ENCODE data around the gene KLHL15.
"Not testable (repeated sequence)": the region's sequence is repeated elsewhere in the genome, so short reads cannot be mapped to it uniquely, and the experiment has no call there.

KLHL15 gene

DNA sequence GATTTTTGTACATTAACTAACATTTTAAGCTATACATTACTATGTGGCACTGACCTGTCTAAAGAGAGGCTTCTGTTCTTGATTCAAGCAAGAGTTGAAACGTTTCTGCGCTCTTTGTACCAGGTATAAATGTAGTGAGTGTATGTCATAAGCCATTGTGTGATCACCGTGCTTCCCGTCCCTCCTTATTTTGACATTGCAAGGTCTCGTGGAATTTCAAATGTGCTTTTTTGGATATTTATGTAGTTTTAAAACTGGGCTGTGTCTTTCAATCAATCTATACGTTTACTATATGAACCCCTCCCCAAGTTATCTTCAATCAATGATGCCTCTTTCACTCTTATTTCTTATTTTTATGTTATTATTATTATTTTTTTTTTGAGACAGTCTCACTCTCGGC, at the start of gene KLHL15:
TSS of gene KLHL15 (minus strand) at position 101 of the 400 bp plus-strand sequence. CDS start 20,493 bp downstream, outside the sequence.
- DNase-seq: no peak

GRCh38 chrX:24069877-24070276, 42.9 kb upstream of the KLHL15 start:
- no peak for DNase-seq

GRCh38 chrX:24063488-24063887, 36.5 kb upstream of the KLHL15 start:
- no peak for DNase-seq

DNA sequence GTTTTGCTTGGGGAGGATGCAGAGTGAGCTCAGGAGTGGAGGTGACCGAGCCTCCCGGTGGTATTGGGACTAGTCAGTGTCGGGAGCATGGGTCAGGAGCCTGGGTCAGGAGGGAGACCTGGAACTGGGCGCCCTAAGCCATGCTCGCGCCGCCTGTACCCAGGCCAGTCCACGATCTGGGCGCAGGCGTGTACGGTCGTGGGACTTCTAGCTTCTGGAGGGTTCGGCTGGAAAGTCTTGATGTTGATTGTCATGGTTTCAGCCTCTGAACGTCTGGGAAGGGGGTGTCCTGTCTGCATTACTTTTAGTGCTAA, 28.0 kb upstream of the KLHL15 start:
- no peak for DNase-seq

DNA sequence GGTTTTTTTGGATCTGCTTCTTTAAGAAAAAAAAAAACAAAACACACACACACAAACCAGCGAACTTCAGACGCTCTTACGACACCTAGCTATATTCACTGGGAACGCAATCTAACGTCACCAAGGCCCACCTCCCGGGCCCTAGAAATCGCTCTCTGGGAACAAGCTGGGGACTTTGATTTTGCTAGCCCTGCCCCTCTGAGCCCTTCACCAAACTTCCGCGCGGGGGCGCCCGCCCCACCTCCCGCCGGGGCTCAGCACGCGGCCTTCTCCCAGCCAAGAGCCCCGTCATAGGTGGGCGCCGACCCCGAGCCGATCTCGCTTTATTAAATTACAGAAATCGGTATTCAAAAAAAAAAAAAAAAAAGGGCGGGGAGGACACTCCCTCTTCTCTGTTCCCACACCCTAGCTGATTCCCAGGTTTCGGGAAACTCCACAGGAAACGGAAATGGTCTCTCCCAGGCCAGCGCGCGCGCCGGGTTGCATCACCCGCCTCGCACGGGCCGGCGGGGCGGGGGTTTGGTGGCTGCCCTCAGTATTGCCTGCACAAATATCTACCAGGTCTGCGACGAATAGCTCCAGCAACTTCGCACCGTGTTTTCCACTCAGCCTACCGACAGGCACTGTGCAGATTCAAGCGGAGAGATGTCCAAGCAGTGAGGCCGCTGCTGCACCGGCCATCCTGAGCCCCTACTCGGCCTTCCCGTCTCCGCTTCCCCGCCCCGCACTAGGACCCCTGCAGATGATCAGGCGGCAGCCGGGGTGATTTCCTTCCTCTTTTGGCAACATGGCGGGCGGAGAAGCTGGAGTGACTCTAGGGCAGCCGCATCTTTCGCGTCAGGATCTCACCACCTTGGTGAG, 27.4 kb upstream of the KLHL15 start, which contains the start of gene EIF2S3:
TSS of gene EIF2S3 (plus strand) at position 775 of the 861 bp plus-strand sequence. CDS start at position 788, 13 bp downstream.
- peak; percentile 69 for DNase-seq

DNA sequence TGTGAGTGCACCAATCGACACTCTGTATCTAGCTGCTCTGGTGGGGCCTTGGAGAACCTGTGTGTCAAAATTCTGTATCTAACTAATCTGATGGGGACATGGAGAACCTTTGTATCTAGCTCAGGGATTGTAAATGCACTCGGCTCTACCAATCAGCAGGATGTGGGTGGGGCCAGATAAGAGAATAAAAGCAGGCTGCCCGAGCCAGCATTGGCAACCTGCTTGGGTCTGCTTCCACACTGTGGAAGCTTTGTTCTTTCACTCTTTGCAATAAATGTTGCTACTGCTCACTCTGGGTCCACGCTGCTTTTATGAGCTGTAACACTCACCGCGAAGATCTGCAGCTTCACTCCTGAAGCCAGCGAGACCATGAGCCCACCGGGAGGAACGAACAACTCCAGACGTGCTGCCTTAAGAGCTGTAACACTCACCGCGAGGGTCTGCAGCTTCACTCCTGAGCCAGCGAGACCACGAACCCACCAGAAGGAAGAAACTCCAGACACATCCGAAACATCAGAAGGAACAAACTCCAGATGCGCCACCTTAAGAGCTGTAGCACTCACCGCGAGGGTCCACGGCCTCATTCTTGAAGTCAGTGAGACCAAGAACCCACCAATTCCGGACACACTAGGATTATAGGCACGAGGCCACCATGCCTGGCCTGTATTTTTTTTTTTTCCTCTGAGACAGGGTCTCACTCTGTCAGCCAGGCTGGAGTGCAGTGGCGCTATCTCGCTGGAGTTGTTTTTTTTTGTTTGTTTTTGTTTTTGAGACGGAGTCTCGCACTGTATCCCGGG, 23.7 kb upstream of the KLHL15 start:
- not testable (repeated sequence) for DNase-seq

- not testable (repeated sequence) for DNase-seq
Measured at GRCh38 chrX:24049643-24050042, 22.7 kb upstream of the KLHL15 start.

GRCh38 chrX:24046060-24046459, 19.1 kb upstream of the KLHL15 start:
- not testable (repeated sequence) for DNase-seq

- DNase-seq: no peak
Measured at GRCh38 chrX:24037729-24038128, 10.7 kb upstream of the KLHL15 start.

- DNase-seq: no peak
Measured at GRCh38 chrX:24034485-24034884, 7.5 kb upstream of the KLHL15 start.

DNA sequence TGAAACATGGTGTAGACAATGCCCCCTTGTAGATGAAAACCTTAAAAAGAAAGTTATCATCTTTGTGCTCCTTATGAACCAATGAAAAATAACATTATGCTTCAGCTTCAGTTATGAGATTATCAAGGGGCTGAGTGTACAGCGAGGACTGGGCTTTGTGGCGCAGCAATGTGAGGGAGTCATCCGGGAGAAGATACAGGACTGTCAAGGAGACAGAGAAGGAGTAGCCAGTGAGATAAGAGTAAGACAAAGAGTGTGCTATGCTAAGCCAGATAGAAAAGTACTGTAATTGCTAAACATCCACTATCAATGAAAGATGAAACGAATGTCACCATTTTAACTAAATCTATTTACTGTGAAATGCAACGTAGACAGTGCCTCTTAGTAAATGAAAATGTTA, 3.6 kb upstream of the KLHL15 start:
- DNase-seq: no peak

- no peak for DNase-seq
Measured at GRCh38 chrX:24027985-24028384, 999 bp upstream of the KLHL15 start.

DNA sequence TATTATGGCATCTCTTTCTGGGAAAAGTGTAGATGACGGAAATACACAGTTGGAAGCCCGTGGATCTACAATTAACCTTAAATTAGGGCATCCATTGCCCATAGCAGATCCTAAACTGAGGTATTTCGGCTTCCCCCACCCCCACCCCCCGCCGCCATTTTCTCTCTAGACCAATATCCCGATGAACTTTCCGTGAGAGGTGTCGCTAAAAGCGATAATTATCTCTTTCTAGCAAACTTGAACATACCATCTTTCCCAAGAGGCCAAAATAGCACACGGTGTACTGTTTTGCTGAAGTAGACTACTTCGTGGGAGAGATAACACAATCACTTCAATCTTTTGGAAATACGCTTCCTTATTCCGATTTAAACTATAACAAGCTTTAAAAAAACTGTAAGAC, 554 bp downstream of the KLHL15 start:
- no peak for DNase-seq

DNA sequence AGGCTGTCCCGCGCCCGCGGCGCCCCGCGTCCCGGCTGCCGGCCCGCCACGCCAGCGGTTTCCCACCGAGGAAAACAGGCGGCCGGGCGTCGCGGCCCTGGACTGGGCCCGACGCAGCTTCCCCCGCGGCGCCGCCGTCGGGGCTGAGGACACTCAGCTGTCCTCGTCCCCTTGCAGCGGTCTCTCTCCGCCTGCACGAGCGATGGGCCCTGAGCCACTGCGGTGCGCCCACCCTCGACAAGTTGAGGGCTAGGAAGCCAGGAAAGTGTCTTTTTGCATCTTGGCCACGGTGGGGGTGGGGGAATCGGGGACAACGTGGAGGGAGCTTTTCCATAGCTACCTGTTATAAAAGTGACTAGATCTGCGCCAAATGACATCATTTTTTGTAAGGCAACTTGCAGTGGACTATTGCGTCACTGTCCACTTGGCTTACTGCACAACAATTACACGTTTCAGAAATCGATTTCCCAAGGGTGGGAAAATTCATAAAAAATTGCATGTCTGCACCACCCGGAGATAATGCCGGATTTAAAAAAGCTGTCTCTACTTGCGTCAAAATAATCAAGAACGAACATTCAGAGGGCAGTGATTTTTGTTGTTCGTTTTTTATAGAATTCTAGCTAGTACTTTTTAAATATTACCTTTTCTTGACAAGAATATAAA, 1.1 kb downstream of the KLHL15 start:
- peak; percentile 44 for DNase-seq

DNA sequence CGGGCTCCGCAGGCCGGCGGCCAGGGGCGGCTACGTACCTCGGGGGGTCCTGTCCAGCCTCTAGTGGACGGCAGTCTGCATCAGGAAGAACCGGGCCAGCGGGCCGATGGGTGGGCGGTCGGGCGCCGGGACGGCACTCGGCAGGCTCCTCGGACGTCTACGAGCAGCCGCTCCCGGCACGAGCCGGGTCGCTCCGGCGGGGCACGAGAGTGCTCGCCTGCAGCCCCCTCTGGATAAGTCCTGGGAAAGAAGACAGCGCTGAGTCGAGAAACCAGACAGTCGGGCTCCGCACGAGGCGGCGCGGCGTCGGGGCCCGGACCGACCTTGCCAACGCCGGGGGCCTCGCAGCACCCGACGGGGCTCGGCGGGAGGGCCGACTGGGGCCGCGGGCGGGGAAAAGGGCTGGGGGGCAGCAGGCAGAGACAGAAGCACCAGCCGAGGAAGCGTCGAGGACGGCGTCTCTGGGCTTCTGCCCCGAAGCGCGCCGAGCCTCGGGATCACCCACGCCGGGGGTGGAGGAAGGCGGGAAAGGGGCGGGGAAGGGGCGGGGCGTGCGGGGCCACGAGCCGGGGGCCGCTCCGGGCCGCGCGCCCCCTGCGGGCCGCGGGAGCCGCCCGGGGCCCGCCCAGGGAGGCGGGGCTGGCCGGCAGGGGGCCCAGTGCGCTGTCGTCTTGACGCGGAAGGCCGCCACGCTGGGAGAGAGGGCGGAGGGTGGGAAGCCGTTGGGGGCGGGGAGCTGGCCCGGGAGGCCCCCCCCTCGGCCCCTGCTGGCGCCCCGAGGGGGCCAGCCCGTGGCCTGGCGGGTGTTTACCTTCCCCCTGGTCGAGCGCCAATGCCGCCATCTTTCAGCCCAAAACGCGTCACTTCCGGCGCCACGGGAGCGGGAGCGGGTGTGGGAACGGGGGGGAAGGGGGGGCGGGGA, 1.9 kb downstream of the KLHL15 start:
- peak; percentile 15 for DNase-seq

GRCh38 chrX:24023972-24024669, 2.9 kb downstream of the KLHL15 start:
- DNase-seq: peak; percentile 2

DNA sequence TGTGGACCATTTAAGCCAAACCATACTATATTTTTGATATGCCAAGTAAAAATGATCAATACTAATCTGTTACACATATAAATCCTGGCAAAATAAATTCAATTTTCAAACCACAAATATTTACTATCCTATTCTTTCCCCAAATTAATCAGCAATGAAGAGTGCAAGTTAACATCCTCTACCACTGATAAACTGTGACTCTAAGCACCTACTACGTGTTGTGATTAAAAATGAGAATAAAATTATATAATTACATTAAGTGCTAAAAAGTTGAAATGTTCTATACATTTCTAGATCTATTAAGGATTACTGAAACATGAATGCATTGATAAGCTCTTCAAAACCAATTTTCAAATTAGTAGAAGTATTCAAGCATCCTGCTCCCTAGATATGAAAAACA, 3.4 kb downstream of the KLHL15 start:
- DNase-seq: no peak

GRCh38 chrX:24020306-24020876, 6.6 kb downstream of the KLHL15 start:
- DNase-seq: no peak

DNA sequence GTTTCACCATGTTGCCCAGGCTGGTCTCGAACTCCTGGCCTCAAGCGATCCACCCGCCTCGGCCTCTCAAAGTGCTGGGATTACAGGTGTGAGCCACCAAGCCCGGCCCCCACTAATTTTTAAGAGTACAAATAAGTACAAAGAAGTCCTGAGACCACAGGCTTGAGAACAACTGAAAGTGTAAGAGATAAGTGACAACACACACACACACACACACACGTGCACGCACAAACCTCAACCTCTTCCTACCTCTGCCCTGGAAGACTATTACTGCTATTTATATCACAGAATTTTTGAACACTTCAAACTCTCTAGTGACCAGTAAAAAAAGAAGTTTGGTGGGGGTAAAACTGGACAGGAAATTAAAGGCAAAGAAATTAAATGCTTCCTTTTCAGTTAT, 7.5 kb downstream of the KLHL15 start:
- no peak for DNase-seq

- DNase-seq: no peak
Measured at GRCh38 chrX:24018809-24019208, 8.2 kb downstream of the KLHL15 start.

DNA sequence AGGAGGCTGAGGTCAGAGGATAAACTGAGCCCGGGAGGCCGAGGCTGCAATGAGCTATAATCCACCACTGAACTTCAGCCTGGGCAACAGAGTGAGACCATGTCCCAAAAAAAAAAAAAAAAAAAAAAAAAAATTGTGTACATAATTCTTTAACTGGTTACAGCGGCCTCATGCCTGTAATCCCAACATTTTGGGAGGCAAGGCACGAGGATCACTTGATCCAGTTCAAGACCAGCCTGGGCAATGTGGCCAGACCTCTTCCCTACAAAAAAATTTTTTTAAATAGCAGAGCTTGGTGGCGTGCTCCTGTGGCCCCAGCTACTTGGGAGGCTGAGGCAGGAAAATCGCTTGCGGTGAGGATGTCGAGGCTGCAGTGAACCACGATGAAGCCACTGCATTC, 9.3 kb downstream of the KLHL15 start:
- no peak for DNase-seq
